ENCODE results near the gene TSPAN12.

The TSPAN12 gene

GRCh38 chr7:120874016-120874415 lies 16.1 kb upstream of the TSPAN12 start:
- TF ChIP-seq POLR2AphosphoS5 (IDR thresholded peaks at IDR 0.05; ENCODE audit: low read depth, low read length) (no peak), TAF1 (IDR thresholded peaks at IDR 0.05; ENCODE audit: borderline replicate concordance, insufficient read depth, low read length) (no peak), SIN3A (IDR thresholded peaks at IDR 0.05; ENCODE audit: borderline replicate concordance, insufficient read depth, low read length) (no peak), REST (IDR thresholded peaks at IDR 0.05; ENCODE audit: insufficient read depth in 1 of 2, low read depth in 2 of 2, low read length in 2 of 2) (no peak), FOXP2 (optimal IDR thresholded peaks at IDR 0.05; ENCODE audit: borderline replicate concordance, extremely low read depth, extremely low read length, insufficient read depth) (no peak)

- TF ChIP-seq FOXP2 (optimal IDR thresholded peaks at IDR 0.05; ENCODE audit: borderline replicate concordance, extremely low read depth, extremely low read length, insufficient read depth) (no peak), TAF1 (IDR thresholded peaks at IDR 0.05; ENCODE audit: borderline replicate concordance, insufficient read depth, low read length) (no peak), REST (IDR thresholded peaks at IDR 0.05; ENCODE audit: insufficient read depth in 1 of 2, low read depth in 2 of 2, low read length in 2 of 2) (no peak), POLR2AphosphoS5 (IDR thresholded peaks at IDR 0.05; ENCODE audit: low read depth, low read length) (no peak), SIN3A (IDR thresholded peaks at IDR 0.05; ENCODE audit: borderline replicate concordance, insufficient read depth, low read length) (no peak)
These were observed 15.5 kb upstream of the TSPAN12 start for GRCh38 chr7:120873401-120873800.

- TF ChIP-seq FOXP2 (optimal IDR thresholded peaks at IDR 0.05; ENCODE audit: borderline replicate concordance, extremely low read depth, extremely low read length, insufficient read depth) (no peak), SIN3A (IDR thresholded peaks at IDR 0.05; ENCODE audit: borderline replicate concordance, insufficient read depth, low read length) (no peak), REST (IDR thresholded peaks at IDR 0.05; ENCODE audit: insufficient read depth in 1 of 2, low read depth in 2 of 2, low read length in 2 of 2) (no peak), TAF1 (IDR thresholded peaks at IDR 0.05; ENCODE audit: borderline replicate concordance, insufficient read depth, low read length) (no peak), POLR2AphosphoS5 (IDR thresholded peaks at IDR 0.05; ENCODE audit: low read depth, low read length) (no peak)
These were observed 11.8 kb upstream of the TSPAN12 start for GRCh38 chr7:120869700-120870099.

GRCh38 chr7:120867932-120868331 lies 10.0 kb upstream of the TSPAN12 start:
- TF ChIP-seq REST (IDR thresholded peaks at IDR 0.05; ENCODE audit: insufficient read depth in 1 of 2, low read depth in 2 of 2, low read length in 2 of 2) (no peak), SIN3A (IDR thresholded peaks at IDR 0.05; ENCODE audit: borderline replicate concordance, insufficient read depth, low read length) (no peak), TAF1 (IDR thresholded peaks at IDR 0.05; ENCODE audit: borderline replicate concordance, insufficient read depth, low read length) (no peak), FOXP2 (optimal IDR thresholded peaks at IDR 0.05; ENCODE audit: borderline replicate concordance, extremely low read depth, extremely low read length, insufficient read depth) (no peak), POLR2AphosphoS5 (IDR thresholded peaks at IDR 0.05; ENCODE audit: low read depth, low read length) (no peak)

Measured in PFSK-1 (cell line).